Adrenal gland (tissue), 5 donors: ENCODE measurements around the gene OTUD6A.

Source experiments
- POLR2A ChIP-seq, 2 donors: fragments of 450-650 bp; IDR thresholded peaks; one replicate each; pipeline ENCODE4 v1.6.1; 2017; ENCODE audit warnings: antibody characterized with exemption in 2 of 2, mild to moderate bottlenecking in 2 of 2, moderate library complexity in 1 of 2
- TF ChIP-seq, protein P1 (sequence below), 6 experiments: fragments of 450-650 bp in 4 of 6; fragments of 200-600 bp in 2 of 6; sonication (generic) in 1 of 6; IDR thresholded peaks; 1 replicate in 5 of 6; 2 replicates in 1 of 6; pipeline versions ENCODE4 v1.5.1 to v1.8.0; 2016 to 2021; ENCODE audit warnings: antibody characterized with exemption in 6 of 6, mild to moderate bottlenecking in 2 of 6, moderate library complexity in 1 of 6
- donor health status: DM: no; HTN: no; CAD: no.

DNA sequence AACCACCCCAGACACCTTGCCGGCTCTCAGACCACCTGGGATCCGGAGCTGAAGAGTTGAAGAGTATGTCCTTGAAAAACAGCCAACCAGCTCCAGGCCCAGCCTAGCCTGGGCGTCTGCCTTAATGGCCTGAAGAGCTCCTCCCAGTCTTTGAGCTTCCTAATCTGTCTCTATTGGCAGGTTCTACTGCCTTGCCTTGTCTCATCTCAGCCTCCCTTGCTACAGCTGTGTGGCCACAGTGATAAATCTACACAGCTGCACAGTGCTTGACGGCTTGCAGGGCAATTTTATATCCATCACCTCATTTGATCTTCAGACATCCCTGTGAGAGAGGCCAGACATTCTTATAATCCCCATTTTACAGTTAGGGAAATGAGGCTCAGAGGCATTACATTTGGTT, 32.4 kb upstream of the OTUD6A start:
- TF ChIP-seq, protein P1, sequence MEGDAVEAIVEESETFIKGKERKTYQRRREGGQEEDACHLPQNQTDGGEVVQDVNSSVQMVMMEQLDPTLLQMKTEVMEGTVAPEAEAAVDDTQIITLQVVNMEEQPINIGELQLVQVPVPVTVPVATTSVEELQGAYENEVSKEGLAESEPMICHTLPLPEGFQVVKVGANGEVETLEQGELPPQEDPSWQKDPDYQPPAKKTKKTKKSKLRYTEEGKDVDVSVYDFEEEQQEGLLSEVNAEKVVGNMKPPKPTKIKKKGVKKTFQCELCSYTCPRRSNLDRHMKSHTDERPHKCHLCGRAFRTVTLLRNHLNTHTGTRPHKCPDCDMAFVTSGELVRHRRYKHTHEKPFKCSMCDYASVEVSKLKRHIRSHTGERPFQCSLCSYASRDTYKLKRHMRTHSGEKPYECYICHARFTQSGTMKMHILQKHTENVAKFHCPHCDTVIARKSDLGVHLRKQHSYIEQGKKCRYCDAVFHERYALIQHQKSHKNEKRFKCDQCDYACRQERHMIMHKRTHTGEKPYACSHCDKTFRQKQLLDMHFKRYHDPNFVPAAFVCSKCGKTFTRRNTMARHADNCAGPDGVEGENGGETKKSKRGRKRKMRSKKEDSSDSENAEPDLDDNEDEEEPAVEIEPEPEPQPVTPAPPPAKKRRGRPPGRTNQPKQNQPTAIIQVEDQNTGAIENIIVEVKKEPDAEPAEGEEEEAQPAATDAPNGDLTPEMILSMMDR (IDR thresholded peaks at IDR 0.05) = no peak
- no peak for TF ChIP-seq POLR2A (IDR thresholded peaks at IDR 0.05)
